ENCODE results near the gene HEG1.

HEG1 gene

GRCh38 chr3:125045194-125045593 is 10.6 kb downstream of the HEG1 start:
- DNase-seq (ENCODE audit: low spot score), result no peak

GRCh38 chr3:125043599-125044151 is 12.1 kb downstream of the HEG1 start:
- DNase-seq (ENCODE audit: low spot score), result no peak

GRCh38 chr3:125042725-125043406 is 12.9 kb downstream of the HEG1 start:
- DNase-seq (ENCODE audit: low spot score), result no peak

- no peak for DNase-seq (ENCODE audit: low spot score)
Measured at GRCh38 chr3:125039131-125040100, 16.4 kb downstream of the HEG1 start.

- DNase-seq (ENCODE audit: low spot score), result no peak
Measured at GRCh38 chr3:125037498-125038150, 18.2 kb downstream of the HEG1 start.

- DNase-seq (ENCODE audit: low spot score), result no peak
Measured at GRCh38 chr3:125035217-125035616, 20.6 kb downstream of the HEG1 start.

GRCh38 chr3:125033616-125034015 is 22.2 kb downstream of the HEG1 start:
- no peak for DNase-seq (ENCODE audit: low spot score)

- no peak for DNase-seq (ENCODE audit: low spot score)
Measured at GRCh38 chr3:125033135-125033534, 22.7 kb downstream of the HEG1 start.

- no peak for DNase-seq (ENCODE audit: low spot score)
Measured at GRCh38 chr3:125032683-125033082, 23.1 kb downstream of the HEG1 start.

- DNase-seq (ENCODE audit: low spot score), result no peak
Measured at GRCh38 chr3:125032100-125032643, 23.6 kb downstream of the HEG1 start.

- no peak for DNase-seq (ENCODE audit: low spot score)
Measured at GRCh38 chr3:125031544-125031943, 24.3 kb downstream of the HEG1 start.

- DNase-seq (ENCODE audit: low spot score), result no peak
Measured at GRCh38 chr3:125028657-125029056, 27.1 kb downstream of the HEG1 start.

- no peak for DNase-seq (ENCODE audit: low spot score)
Measured at GRCh38 chr3:125025642-125026041, 30.2 kb downstream of the HEG1 start.

- no peak for DNase-seq (ENCODE audit: low spot score)
Measured at GRCh38 chr3:125024817-125025216, 31.0 kb downstream of the HEG1 start.

- no peak for DNase-seq (ENCODE audit: low spot score)
Measured at GRCh38 chr3:125023833-125024555, 31.8 kb downstream of the HEG1 start.

- no peak for DNase-seq (ENCODE audit: low spot score)
Measured at GRCh38 chr3:125022206-125022605, 33.6 kb downstream of the HEG1 start.

GRCh38 chr3:125019271-125019670 is 36.5 kb downstream of the HEG1 start:
- no peak for DNase-seq (ENCODE audit: low spot score)

- DNase-seq (ENCODE audit: low spot score), result no peak
Measured at GRCh38 chr3:125017406-125017805, 38.4 kb downstream of the HEG1 start.

GRCh38 chr3:125014570-125015179 is 41.1 kb downstream of the HEG1 start:
- DNase-seq (ENCODE audit: low spot score), result no peak

GRCh38 chr3:125013095-125013494 is 42.7 kb downstream of the HEG1 start:
- no peak for DNase-seq (ENCODE audit: low spot score)

- no peak for DNase-seq (ENCODE audit: low spot score)
Measured at GRCh38 chr3:125011941-125012340, 43.9 kb downstream of the HEG1 start.

Data from putamen (tissue), 1 donor.